ENCODE measurements around the gene BACH2.

BACH2 gene

DNA sequence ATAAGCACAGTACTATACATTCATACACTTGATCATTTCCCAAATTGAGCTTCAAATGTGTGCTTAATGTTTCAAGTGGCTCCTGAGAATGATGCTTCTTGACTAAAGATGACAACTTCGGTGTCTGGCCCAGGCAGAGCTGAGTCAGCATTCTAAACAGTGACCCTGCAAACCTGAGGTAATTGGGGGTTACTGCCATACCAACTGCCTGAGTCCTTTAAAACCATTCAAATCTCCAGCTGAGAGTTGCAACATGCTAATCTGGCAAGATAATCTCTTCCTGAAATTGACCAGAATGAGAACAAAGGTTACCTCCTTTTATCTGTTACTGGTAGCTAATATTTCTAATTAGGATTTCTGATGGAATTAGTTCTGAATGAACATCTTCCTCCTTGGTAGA, 8.2 kb downstream of the BACH2 start:
- no peak; the same call in 1 of the 2 replicates for TF ChIP-seq POLR2AphosphoS5 (IDR thresholded peaks at IDR 0.05; ENCODE audit: low read depth, low read length)
- no peak for TF ChIP-seq REST (IDR thresholded peaks at IDR 0.05; ENCODE audit: insufficient read depth in 1 of 2, low read depth in 2 of 2, low read length in 2 of 2)

DNA sequence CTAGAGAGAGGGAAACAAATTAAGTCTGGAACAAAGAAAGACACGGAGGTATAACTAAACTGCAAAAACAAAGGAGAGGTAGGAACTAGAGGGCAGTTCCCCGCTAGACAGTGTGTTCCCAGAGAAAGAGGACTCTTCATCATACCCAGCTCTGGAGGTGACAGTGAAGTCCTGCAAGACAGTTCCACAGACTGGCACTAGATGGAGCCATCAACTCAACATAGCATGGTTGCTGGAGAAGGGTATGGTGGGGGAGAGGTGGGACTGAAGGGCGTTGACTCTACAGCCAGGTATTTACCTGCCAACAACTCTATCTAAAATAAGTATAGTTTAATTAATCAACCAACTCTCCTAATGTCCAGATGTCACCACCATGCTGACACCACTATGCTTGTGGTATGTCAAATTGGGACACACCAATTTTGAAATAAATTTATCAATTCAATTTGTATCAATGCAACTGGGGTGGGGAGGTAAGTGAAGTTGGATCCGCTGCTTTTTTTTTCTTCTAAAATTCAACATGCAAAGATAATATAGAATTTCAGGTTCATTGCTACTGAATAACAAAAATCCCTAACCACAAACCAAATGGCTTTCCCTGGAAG, 9.7 kb downstream of the BACH2 start:
- TF ChIP-seq SIN3A (IDR thresholded peaks at IDR 0.05; ENCODE audit: borderline replicate concordance, insufficient read depth, low read length) (0 out of 2 replicates have a peak, but pooled peaks have one; percentile 63), POLR2AphosphoS5 (IDR thresholded peaks at IDR 0.05; ENCODE audit: low read depth, low read length) (peak; percentile 34), TAF1 (IDR thresholded peaks at IDR 0.05; ENCODE audit: borderline replicate concordance, insufficient read depth, low read length) (no peak)

DNA sequence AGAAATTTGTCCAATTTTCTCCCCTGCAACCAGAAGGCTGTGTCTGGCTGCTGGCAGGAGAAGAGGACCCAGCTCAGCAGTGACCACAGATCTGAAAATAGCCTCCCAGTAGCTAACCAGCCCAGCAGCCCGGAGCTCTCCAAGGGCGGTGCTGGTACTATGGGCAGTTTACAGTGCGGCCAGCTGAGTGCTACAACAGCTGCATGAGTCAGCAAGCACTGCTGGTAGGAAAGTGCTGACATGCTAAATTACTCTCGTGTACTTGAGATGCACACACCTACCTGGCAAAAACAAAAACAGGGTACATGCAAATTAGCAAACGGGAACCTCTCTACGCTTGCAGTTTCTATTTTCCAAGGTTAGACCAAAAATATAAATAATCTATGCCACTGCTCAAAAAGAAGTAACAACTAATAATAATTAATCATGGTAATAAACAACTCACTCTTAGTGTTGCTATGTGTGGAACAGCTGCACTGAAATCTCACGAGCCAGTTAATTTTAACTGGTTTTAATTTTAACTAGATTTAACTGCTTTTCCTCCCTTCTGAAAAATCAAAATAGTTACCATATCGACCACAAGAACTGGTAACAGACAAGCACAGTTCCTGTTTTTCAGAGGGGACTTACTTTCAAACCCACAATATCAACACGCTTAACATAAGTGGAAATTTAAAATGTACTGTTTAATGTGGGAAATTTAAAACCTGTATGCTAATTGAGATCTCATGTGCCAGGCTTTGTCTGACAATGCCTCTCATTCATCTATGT, 10.8 kb downstream of the BACH2 start:
- TF ChIP-seq SIN3A (IDR thresholded peaks at IDR 0.05; ENCODE audit: borderline replicate concordance, insufficient read depth, low read length) (peak; percentile 99; the same call in 1 of the 2 replicates), REST (IDR thresholded peaks at IDR 0.05; ENCODE audit: insufficient read depth in 1 of 2, low read depth in 2 of 2, low read length in 2 of 2) (peak in 1 of 2 experiments; percentile 75; a peak in 2 of 4 replicates), TAF1 (IDR thresholded peaks at IDR 0.05; ENCODE audit: borderline replicate concordance, insufficient read depth, low read length) (no peak), POLR2AphosphoS5 (IDR thresholded peaks at IDR 0.05; ENCODE audit: low read depth, low read length) (peak; percentile 74; the same call in 1 of the 2 replicates), FOXP2 (optimal IDR thresholded peaks at IDR 0.05; ENCODE audit: borderline replicate concordance, extremely low read depth, extremely low read length, insufficient read depth) (peak; percentile 99)

GRCh38 chr6:90285042-90285481, 11.6 kb downstream of the BACH2 start:
- TF ChIP-seq POLR2AphosphoS5 (IDR thresholded peaks at IDR 0.05; ENCODE audit: low read depth, low read length) (no peak), FOXP2 (optimal IDR thresholded peaks at IDR 0.05; ENCODE audit: borderline replicate concordance, extremely low read depth, extremely low read length, insufficient read depth) (no peak), TAF1 (IDR thresholded peaks at IDR 0.05; ENCODE audit: borderline replicate concordance, insufficient read depth, low read length) (peak; percentile 3; the same call in 1 of the 2 replicates), SIN3A (IDR thresholded peaks at IDR 0.05; ENCODE audit: borderline replicate concordance, insufficient read depth, low read length) (peak; percentile 24; the same call in 1 of the 2 replicates)

DNA sequence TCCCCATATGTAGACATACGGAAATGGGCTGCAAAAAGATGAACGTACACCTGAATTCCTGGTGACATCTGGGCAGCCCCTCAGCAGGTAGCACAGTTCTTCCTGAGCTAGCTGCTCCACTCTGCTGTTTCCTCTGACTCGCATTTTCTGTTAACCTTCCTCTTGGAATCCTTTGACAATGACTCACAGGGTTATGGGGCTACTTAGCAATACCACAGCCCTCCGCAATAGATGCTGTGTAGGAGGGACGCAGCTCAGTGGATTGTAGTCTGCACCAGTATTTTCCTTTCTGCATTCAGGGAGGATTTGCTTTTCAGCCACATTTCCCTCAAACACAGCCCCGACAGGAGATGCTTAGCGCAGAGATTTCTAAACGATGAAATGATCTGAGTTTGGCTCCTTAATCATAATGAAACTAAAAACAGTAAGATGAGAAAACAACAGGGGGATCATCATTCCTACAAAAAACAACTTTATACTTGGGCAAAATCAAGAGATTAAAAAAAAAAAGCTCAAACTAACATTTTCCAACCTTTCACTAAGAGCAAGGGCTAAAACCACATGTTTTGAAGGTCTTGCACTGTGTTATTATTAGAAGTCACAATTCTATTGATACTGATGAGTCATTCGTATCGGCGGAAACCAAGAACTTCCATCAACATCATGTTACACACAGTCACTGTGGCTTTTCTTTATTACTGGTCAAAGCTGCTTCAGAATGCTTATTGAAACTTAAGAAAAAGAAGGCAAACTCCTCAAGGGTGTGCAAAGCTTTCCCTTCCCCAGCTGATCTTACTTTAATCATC, 12.2 kb downstream of the BACH2 start:
- TF ChIP-seq TAF1 (IDR thresholded peaks at IDR 0.05; ENCODE audit: borderline replicate concordance, insufficient read depth, low read length) (peak; percentile 30; the same call in 1 of the 2 replicates), POLR2AphosphoS5 (IDR thresholded peaks at IDR 0.05; ENCODE audit: low read depth, low read length) (peak; percentile 68), FOXP2 (optimal IDR thresholded peaks at IDR 0.05; ENCODE audit: borderline replicate concordance, extremely low read depth, extremely low read length, insufficient read depth) (peak; percentile 32), SIN3A (IDR thresholded peaks at IDR 0.05; ENCODE audit: borderline replicate concordance, insufficient read depth, low read length) (peak; percentile 70; the same call in 1 of the 2 replicates), REST (IDR thresholded peaks at IDR 0.05; ENCODE audit: insufficient read depth in 1 of 2, low read depth in 2 of 2, low read length in 2 of 2) (no peak)

Data from PFSK-1 (cell line).